HUES64 (cell line): ENCODE measurements around the gene PHLDA3.
A peak's percentile ranks its signal among the peaks of the same experiment; 100 is the strongest.

Experiments used
- H3K27ac ChIP-seq: 2 replicates; pipeline ENCODE4 v1.7.0; 2013; ENCODE audit warnings: low read depth, low read length, inconsistent platforms
- H3K27me3 ChIP-seq: 2 replicates; pipeline ENCODE4 v1.6.1; 2013; ENCODE audit warnings: mild to moderate bottlenecking, low read length; ENCODE audit not compliant: insufficient read depth
- H3K36me3 ChIP-seq: 2 replicates; pipeline ENCODE4 v1.6.1; 2013; ENCODE audit warnings: mild to moderate bottlenecking, low read length; ENCODE audit not compliant: insufficient read depth
- H3K4me1 ChIP-seq: 2 replicates; pipeline ENCODE4 v1.6.1; 2013; ENCODE audit warnings: mild to moderate bottlenecking, low read length, moderate library complexity; ENCODE audit not compliant: insufficient read depth
- H3K4me3 ChIP-seq: 2 replicates; pipeline ENCODE4 v1.5.1; 2013; ENCODE audit warnings: mild to moderate bottlenecking, low read length, moderate library complexity
- H3K9ac ChIP-seq: 2 replicates; pipeline ENCODE4 v1.6.1; 2013; ENCODE audit warnings: mild to moderate bottlenecking, low read depth, low read length
- H3K9me3 ChIP-seq: 2 replicates; pipeline ENCODE4 v1.6.1; 2013; ENCODE audit warnings: low read depth, low read length; ENCODE audit not compliant: insufficient read depth
- WGBS: fragments of 150-250, 120-280 bp; methylation state at CpG from one replicate; pipeline ENCODE4 v1.1.7; 2013; ENCODE audit warnings: missing lambda C conversion rate; 5-methylcytosine and 5-hydroxymethylcytosine counted together

The PHLDA3 gene

GRCh38 chr1:201502511-201502857 lies 33.5 kb upstream of the PHLDA3 start:
- WGBS: 89% methylated on average over 3 of the region's 3 CpGs
- Histone ChIP-seq H3K27me3 (peaks cover 14% of the 10 kb centered on the region), H3K4me1 (peaks cover 47% of the 10 kb centered on the region), H3K9me3 (no peaks in the 10 kb centered on the region), H3K27ac (peak overlapping the region; percentile 92; the same call in 1 of the 2 replicates), H3K36me3 (no peaks in the 10 kb centered on the region), H3K4me3 (no peak overlapping the region), H3K9ac (no peak overlapping the region)

DNA sequence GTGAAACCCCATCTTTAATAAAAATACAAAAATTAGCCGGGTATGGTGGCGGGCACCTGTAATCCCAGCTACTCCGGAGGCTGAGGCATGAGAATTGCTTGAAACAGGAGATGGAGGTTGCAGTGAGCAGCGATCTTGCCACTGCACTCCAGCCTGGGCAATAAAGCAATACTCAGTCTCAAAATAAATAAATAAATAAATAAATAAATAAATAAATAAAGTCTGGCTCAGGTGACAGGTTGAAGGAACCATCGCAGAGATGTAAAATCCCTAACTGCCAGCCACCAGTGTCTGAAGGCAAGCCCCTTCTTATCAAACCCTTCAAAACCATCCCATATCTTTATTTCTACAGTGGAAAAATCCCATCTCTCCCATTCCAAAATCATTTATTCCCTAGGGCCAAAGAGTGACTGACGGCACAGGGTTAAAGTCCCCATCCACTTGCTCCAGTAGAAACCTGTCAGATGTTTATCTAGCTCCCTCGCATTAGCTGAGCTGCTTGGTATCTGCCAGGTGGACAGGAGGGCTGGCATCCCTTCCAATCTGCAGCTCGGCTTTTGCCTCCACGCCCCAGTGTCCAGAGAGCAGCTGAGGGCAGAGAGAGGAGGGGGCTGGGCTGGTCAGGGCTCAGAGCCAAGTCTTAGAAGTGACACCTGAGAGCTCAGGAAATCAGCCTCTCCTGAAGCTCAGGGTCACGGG lies 33.0 kb upstream of the PHLDA3 start:
- H3K36me3 ChIP-seq: no peaks in the 10 kb centered on the region
- no peak overlapping the region for H3K9ac ChIP-seq
- H3K4me1 ChIP-seq: peaks cover 47% of the 10 kb centered on the region
- no peaks in the 10 kb centered on the region for H3K9me3 ChIP-seq
- WGBS: 90% methylated on average over 9 of the region's 10 CpGs
- H3K27me3 ChIP-seq: peaks cover 9% of the 10 kb centered on the region
- H3K27ac ChIP-seq: no peak overlapping the region; the same call in 1 of the 2 replicates
- no peak overlapping the region for H3K4me3 ChIP-seq

DNA sequence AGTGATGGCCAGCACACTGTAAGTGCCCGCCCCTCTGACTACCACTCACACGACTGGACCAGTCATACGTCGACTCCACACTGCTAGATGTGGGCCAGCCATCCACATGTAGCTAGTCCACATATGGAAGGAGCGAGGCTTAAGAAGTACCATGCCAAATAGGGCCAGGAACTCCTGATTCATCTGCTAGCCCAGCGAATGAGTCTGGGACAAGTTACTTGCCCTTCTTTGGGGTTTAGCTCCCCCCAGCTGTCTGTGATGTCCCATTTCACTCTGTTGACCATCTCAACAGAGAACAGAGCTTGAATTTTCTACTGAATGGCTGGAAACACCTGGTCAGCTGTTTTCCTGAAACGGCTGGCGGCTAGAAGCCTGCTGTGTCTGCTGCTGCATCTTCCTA lies 32.2 kb upstream of the PHLDA3 start:
- H3K9ac ChIP-seq: 0 out of 2 replicates have a peak overlapping the region, but pooled peaks have one; percentile 12
- 89% methylated on average over 8 of the region's 8 CpGs for WGBS

GRCh38 chr1:201500670-201501120 lies 31.7 kb upstream of the PHLDA3 start:
- Histone ChIP-seq H3K36me3 (no peaks in the 10 kb centered on the region), H3K4me3 (no peak overlapping the region), H3K27me3 (no peaks in the 10 kb centered on the region), H3K27ac (peak overlapping the region; percentile 41; the same call in 1 of the 2 replicates), H3K9me3 (no peaks in the 10 kb centered on the region), H3K4me1 (peaks cover 41% of the 10 kb centered on the region), H3K9ac (peak overlapping the region; percentile 10; the same call in 1 of the 2 replicates)
- WGBS: 70% methylated on average over 4 of the region's 4 CpGs

More for the DNA sequence above, 32.2 kb upstream of the PHLDA3 start:
- H3K27me3 ChIP-seq: peaks cover under 1% of the 10 kb centered on the region; the same call in 1 of the 2 replicates
- no peaks in the 10 kb centered on the region for H3K36me3 ChIP-seq
- H3K4me3 ChIP-seq: no peak overlapping the region
- peak overlapping the region; percentile 41; the same call in 1 of the 2 replicates for H3K27ac ChIP-seq
- peaks cover 45% of the 10 kb centered on the region for H3K4me1 ChIP-seq
- no peaks in the 10 kb centered on the region for H3K9me3 ChIP-seq

DNA sequence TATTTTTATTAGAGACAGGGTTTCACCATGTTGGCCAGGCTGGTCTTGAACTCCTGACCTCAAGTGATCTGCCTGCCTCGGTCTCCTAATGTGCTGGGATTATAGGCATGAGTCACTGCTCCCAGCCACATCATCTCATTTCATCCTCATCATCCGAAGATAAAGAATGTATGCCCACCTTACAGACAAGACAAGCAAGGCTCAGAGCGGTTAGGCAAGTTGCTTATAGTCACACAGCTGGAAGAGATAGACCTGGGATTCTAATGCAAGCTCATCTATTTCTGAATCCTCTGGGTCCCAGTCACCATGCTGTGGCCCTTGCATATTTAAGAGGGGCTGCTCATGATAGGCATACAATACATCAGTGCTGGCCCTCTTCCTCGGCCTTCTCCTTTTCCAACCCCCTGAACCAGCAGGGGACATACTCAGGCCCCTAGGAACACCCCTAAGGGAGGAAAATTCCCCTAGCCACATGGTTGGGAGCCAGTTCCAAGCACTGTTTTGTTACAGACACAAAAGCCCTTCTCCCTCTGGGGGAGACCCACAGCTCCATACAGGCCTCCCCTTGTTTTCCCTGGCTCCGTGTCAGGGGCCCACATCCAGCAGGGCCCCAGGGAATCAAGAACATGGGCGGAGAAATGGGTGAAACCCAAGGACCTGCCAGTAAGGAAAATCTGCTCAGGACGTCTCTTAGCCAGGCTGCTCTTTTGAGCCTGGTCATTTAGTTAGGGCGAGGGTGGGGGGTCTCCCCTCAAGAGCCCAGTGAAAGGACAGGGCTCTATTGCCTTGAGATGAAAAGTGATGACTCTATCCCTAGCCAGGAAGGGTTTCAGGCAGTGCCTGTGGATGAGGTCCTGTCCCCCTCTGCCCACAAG lies 31.0 kb upstream of the PHLDA3 start:
- Histone ChIP-seq H3K9ac (peak overlapping the region; percentile 10; the same call in 1 of the 2 replicates), H3K27ac (peak overlapping the region; percentile 41; the same call in 1 of the 2 replicates)
- 78% methylated on average over 8 of the region's 8 CpGs for WGBS

GRCh38 chr1:201499191-201499590 lies 30.2 kb upstream of the PHLDA3 start:
- H3K9ac ChIP-seq: no peak overlapping the region
- no peak overlapping the region for H3K4me3 ChIP-seq
- H3K27ac ChIP-seq: no peak overlapping the region
- H3K9me3 ChIP-seq: no peaks in the 10 kb centered on the region
- 98% methylated on average over 3 of the region's 3 CpGs for WGBS
- no peaks in the 10 kb centered on the region for H3K27me3 ChIP-seq
- H3K36me3 ChIP-seq: no peaks in the 10 kb centered on the region
- peaks cover 35% of the 10 kb centered on the region for H3K4me1 ChIP-seq

More for the DNA sequence above, 31.0 kb upstream of the PHLDA3 start:
- Histone ChIP-seq H3K4me1 (peaks cover 34% of the 10 kb centered on the region), H3K9me3 (no peaks in the 10 kb centered on the region), H3K36me3 (no peaks in the 10 kb centered on the region), H3K4me3 (no peak overlapping the region), H3K27me3 (no peaks in the 10 kb centered on the region)

DNA sequence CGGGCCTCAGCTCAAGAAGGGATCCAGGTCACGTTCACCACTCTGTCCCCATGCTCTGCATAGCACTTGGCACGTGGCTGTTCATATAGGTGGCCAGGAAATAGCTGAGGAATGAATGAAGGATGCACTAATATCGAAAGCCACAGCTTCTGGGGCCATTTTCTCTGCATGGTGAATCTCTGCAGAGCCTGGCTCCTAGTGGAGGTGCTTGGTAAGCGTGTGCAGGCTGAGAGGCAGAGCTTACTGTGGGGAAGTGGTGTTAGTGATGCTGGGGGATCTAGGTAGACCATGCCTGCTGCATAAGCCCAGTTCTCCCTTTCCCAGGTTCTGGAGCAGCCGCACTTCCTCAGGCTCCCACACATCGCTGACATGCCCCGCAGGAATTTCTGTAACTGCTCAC lies 29.6 kb upstream of the PHLDA3 start:
- H3K4me3 ChIP-seq: no peak overlapping the region
- H3K9me3 ChIP-seq: no peaks in the 10 kb centered on the region
- H3K27ac ChIP-seq: no peak overlapping the region
- 90% methylated on average over 8 of the region's 8 CpGs for WGBS
- no peaks in the 10 kb centered on the region for H3K27me3 ChIP-seq
- no peak overlapping the region for H3K9ac ChIP-seq
- no peaks in the 10 kb centered on the region for H3K36me3 ChIP-seq
- peaks cover 34% of the 10 kb centered on the region for H3K4me1 ChIP-seq

DNA sequence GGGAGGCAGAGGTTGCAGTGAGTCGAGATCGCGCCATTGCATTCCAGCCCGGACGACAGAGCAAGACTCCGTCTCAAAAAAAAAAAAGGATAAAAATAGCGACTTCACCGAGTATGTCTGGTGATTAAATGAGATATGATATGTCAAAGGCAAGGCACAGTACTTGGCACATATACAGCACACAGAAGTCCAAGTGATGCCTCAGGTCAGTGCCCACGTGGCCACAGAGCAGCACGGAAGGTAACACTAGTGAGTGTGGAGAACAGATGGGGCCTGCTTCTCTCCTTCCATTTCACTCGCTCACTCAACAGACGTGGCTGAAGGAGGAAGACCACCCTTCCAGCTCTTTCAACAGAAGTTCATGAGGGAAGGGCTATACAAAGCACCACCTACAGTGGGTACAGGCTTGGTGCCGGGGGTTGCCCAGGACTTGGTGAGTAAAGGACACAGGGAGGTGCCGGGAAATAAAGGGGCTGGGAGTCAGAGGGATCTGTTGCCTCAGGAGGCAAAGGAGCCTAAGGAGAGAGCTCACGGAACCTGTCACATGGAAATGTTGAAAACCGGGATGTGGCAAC lies 29.0 kb upstream of the PHLDA3 start:
- peaks cover 28% of the 10 kb centered on the region for H3K4me1 ChIP-seq

DNA sequence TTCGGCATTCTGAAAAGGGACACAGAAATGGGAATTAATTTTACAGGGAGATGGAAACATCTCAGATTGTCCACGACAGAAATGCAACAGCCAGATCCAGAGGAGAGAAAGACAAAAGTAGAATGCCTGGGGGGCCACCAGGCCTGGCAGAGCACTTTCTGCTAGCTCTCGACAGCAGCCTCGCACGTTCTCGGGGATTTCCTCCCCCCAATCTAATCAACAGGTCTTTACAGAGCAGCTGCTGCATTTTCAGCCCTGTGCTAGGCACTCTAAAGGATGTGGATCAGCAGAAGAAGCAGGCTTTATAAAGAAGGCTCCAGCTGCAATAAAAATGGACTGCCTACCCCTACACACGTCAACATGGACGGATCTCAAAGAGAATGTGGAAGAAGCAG lies 27.3 kb upstream of the PHLDA3 start:
- Histone ChIP-seq H3K9me3 (no peaks in the 10 kb centered on the region), H3K9ac (no peak overlapping the region), H3K4me1 (peaks cover 21% of the 10 kb centered on the region; the same call in 1 of the 2 replicates), H3K27me3 (no peaks in the 10 kb centered on the region), H3K4me3 (no peak overlapping the region), H3K27ac (no peak overlapping the region), H3K36me3 (no peaks in the 10 kb centered on the region)
- 90% methylated on average over 8 of the region's 8 CpGs for WGBS

More for the DNA sequence above, 29.0 kb upstream of the PHLDA3 start:
- H3K27me3 ChIP-seq: no peaks in the 10 kb centered on the region
- no peaks in the 10 kb centered on the region for H3K36me3 ChIP-seq
- H3K9ac ChIP-seq: no peak overlapping the region
- 94% methylated on average over 16 of the region's 16 CpGs for WGBS
- no peaks in the 10 kb centered on the region for H3K9me3 ChIP-seq
- no peak overlapping the region for H3K4me3 ChIP-seq
- H3K27ac ChIP-seq: no peak overlapping the region

- H3K9me3 ChIP-seq: no peaks in the 10 kb centered on the region
- WGBS: 87% methylated on average over 11 of the region's 11 CpGs
- no peak overlapping the region for H3K9ac ChIP-seq
- H3K27me3 ChIP-seq: no peaks in the 10 kb centered on the region
- H3K4me1 ChIP-seq: peaks cover 16% of the 10 kb centered on the region; the same call in 1 of the 2 replicates
- H3K36me3 ChIP-seq: no peaks in the 10 kb centered on the region
- no peak overlapping the region for H3K27ac ChIP-seq
- no peak overlapping the region for H3K4me3 ChIP-seq
These were observed 26.7 kb upstream of the PHLDA3 start for GRCh38 chr1:201495551-201496295.
